Measurements from ENCODE around the gene TCF4.
A peak's percentile ranks its signal among the peaks of the same experiment; 100 is the strongest.

Gene TCF4

DNA sequence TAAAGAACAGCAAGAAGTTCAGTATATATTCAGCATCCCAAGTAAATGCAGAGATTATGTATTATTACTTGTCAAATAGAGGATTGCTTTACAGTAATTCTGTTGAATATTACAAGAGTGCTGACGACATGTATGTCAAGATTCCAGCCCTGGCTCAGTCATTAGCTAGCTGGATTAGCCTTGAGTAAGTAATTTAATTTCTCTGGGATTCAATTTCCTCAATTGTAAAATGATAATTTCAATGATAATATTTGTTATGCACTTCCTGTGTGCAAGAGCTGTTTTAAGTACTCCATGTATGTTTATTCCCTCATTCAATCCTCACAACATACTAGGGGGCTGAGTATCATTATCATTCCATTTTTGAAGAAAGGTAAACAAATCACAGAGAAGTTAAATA is 44.0 kb downstream of the TCF4 start:
- DNase-seq (ENCODE audit: low read depth in 2 of 2) = no peak

DNA sequence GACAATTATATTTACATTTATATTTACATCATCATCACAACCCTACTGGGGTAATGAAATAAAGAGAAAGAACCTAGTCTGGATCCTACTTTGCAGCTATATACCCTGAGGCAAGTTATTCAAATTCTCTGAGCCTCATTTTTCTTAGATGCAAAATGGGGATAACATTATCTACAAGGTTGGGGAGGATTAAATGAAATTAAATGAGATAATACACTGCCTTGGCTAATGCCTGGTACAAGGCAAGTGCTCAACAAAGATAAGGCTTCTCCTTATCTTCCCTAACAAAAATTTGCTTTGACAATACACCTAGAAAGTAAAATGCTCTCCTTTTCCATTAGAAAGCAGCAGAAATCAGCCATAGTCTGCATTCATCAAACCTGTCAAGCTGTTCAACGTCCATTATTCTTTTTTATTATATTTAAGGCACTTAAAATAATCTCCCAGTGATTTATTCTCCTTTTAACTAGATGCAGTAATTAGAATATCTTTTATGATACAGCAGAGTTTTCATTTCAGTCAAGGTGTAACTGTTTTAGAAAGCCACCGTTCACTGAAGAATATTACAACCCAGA is 44.8 kb downstream of the TCF4 start:
- no peak for DNase-seq (ENCODE audit: low read depth in 2 of 2)

DNA sequence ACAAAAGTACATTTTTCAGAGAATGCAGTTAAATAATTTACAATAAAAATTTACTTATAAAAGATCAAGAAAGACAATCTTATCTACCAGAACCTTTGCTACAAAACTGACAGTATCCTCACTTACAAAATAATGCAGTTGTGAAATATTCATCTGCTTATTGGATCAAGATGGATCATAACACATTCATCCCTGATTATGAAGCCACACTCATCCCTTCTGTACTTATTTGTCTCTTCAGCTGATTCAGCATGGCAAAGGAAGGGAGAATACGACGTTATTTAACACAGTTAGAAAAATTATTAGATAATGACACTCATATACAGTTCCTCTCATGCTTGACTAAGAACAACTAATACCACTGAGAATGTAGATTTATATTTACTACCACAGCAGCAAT is 46.4 kb downstream of the TCF4 start:
- DNase-seq (ENCODE audit: low read depth in 2 of 2) = no peak

DNA sequence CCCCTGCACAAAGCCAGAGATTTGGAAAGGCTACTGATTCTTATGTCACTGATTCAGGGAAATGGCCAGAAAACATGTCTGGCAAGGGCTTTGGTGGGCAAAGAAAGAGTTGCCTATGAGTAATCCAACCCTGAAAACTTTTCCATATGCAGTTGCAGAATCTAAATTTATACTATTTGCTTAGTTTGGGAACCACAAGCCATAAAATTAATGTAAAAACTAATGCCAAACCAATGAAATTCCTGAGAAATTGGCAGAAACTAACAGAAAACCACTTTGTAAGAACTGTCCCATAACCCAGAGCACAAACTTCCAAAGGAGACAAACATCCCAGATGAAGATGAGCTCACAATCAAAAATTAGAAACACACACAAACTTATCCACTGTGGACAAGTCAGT is 48.8 kb downstream of the TCF4 start:
- DNase-seq (ENCODE audit: low read depth in 2 of 2) = no peak

DNA sequence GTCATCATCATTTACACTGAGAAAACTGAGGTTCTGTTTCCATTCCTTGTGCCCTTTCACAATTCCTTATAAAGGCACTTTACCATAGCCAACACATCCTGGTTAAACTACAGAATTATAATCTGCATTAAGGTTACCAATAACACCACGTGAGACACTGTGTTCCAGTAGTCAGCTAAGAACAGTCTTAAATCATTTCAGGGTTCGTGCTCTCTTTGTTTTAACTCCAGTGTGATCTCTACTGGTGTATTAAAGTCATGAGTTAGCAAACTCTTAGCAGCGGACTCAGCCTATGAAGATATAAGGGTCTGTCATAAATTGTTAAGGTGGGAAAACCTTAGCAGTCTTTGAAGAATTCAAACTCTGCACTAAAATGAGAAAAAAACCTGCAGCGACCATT is 53.0 kb downstream of the TCF4 start:
- DNase-seq (ENCODE audit: low read depth in 2 of 2) = no peak

DNA sequence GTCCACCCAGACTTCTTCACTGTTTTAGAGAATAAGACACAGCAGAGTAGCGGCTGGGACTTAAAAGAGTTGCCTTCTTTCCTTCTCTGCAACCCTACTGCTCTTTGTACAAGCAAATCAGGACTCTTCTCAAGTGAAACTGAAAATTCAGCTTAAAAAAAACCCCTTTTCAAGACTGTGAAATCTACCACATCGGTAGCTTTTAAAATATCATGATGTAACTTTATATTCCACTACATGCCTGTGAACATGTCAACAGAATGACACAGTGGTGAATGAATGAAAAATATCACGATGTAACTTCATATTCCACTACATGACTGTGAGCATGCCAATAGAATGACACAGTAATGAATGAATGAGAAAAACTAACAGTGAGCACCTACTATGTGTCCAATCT is 53.4 kb downstream of the TCF4 start:
- DNase-seq (ENCODE audit: low read depth in 2 of 2) = no peak

DNA sequence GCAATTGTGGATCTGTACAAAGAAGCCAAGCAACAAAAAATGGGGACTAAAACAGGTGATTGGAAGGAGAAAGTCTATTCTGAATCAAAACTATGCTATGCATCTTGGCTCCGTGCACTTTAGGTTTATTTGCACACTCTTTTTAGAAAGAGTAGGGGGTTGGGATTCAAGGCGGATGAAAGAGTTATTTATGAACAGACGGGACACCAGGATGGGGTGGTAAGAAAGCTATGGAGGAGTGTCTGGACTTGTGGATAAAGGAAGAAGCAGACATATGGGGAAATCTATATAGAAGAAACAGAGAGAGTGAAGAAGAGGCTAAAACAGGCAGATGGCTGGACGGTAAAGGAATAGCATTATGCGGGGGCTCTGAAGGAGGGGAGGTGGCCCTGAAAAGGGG is 57.8 kb downstream of the TCF4 start:
- no peak for DNase-seq (ENCODE audit: low read depth in 2 of 2)

DNA sequence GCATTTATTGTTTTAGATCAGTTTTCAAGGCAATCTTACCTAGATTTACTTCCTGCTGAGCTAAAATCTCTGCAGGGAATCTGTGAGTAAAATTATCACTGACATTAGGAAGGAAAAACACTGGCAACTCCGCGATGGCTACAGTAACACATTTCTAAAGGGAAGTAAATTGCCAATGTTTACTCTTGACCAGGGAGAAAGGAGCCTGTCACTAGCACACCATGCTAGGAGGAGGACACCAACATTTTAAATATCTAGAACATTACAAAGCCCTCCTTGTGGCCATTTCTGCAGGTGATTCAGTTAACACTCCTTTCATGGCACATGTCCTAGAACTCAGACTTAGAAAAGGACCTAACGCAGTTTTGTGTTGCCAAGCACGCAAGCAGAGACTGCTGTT is 58.4 kb downstream of the TCF4 start:
- DNase-seq (ENCODE audit: low read depth in 2 of 2) = no peak

DNA sequence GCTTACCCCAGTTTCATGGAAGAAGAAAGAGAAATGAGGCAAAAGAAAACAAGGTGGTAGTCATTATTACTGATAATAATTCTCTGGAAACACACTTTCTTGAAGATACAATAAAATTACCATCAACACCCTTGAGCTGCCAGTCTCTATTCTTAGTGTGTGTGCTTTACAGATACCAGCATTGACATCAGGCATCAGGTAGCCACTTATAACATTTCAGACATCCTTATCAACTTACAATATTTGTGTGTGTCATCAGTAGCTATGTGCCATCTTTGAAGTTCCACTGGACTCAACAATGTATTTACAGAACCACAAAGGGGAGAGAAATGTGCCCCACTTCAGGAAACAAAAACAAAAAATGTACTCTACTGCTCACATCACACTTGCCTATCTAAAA is 62.1 kb downstream of the TCF4 start:
- DNase-seq (ENCODE audit: low read depth in 2 of 2) = no peak

DNA sequence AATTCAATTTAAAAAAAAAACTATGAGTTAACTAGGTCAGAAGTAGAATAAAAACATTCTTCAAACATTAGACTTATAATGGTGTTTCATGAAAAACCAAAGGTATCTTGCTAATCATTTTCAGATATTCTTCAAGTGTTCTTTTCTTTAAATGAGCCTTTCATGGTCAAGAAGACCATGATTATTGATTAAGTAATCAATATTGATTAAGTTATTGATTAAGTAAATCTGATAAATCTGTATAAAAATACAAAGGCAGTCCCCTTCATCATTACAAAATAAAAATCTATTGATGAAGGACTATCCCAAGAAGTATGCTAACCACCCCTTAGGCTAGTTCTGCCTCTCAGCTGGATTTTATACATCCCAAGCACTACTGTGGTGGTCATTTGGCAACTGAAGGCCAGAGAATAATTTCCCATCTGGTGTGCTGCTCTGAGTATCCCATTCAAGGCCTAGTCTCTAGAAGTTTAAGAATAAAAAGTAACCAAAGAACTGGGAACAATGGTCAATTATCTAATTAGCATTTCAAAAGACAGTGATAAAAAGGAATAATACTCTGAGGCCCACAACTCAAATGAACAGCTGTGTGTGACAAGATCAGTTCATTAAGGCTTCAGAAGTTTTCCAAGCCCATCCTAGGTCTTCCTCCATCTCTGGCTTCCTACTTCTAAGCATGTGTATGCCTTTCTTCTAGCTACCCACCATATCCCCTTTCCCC is 63.5 kb downstream of the TCF4 start:
- DNase-seq (ENCODE audit: low read depth in 2 of 2) = no peak

DNA sequence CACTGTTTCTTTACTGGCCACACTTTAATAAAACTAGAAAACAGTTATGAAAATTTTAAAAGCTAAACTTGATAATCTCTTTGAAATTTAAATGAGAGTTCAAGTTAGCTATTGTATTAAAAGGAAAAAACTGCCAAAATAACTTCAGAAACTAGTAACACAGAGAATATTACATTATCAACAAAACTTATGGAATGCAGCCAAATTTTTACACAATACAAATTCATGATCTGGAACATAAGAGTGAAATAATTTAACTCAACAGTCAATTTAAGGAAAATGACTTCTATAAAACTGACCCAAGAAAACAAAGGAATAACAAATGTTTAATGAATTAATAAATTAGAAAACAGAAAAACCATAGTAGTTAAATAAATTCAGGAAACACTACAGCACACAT is 65.0 kb downstream of the TCF4 start:
- no peak for DNase-seq (ENCODE audit: low read depth in 2 of 2)

DNA sequence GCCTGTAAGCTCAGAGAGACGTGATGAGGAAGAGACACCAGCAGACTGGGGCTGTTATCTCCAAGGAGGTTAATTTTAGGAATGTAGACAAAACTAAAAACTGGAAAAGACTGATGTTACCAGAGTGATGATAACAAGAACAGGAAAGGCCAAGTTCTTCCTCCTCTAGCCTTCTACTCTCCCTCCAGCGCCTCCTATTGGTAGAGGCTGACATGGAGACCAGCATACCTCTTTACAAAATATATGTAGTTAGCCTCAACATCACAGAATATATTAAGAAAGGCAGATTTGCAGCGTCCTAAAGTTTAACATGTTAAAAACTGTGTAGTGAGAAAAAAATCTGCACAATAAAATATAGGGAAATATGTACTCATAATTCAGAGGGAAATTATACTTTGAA is 66.0 kb downstream of the TCF4 start:
- peak in 1 of 2 donors; percentile 17 for DNase-seq (ENCODE audit: low read depth in 2 of 2)

DNA sequence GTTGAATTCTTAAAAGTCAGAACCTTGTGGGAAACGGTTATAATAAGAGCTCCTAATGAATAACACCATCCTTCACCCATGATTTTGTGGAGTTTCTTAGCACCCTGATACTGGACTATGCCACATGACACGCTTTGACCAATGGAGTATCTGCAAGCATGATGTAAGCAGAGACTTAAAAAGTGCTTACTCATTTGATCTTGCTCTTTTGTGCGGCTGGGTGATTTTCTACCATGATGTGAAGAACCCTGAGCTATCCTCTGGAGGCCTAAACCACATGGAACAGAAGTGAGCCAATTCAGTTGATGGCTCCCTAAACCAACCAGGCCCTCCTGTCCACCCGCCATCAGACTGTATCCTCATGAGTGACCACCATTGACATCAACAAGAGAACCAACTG is 70.9 kb downstream of the TCF4 start:
- no peak for DNase-seq (ENCODE audit: low read depth in 2 of 2)

DNA sequence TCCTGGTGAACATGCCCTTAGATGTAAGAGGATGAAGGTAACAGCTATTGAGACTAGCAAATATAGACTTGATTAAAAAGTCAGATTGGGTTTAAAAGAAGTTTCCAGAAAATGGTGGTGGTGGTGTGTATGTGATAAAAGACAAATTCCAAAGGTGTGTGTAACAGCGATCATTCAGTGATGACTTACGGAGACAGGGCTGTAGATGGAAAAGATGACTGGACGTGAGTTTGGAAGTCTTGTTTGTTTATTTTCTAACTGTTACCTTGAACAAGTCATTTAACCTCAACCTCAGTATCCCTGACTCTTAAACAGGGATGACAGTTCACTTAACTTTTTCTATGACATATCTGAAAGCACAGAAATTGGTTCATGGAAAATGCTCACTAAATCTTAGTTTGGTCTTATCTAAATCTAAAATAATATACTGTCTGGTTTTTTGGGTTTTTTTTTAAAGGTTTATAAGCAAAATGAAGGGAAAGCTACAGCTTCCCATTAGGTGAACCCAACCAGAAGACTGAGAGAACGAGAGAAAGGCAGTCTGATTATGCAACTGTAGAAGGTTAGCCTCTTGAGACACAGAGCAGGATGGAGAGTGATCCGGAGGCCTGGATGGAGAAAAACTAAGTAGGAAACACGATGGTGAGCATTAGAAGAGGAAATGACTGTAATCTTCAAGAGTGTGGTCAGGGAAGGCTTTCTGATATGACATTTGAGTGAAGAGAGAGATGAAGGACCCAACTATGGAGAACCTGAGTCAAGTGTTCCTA is 71.9 kb downstream of the TCF4 start:
- DNase-seq (ENCODE audit: low read depth in 2 of 2) = no peak

DNA sequence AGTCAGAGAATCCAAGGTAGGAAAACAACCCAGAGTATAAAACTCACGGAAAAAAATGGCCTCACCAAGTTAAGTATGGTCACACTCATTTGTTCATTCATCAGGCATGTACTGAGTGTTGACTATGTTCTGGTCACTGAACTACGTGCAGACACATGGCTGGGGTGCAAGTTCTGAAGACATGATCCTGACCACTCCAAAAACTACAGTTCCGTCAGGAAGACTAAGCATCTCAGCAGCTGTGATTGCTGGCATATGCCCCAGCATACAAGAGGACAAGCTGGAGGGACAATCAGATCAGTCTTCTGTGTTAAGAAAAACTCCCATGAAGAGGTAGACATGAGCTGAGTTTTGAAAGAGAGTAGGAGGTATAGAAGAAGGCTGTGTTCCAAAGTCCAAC is 72.8 kb downstream of the TCF4 start:
- DNase-seq (ENCODE audit: low read depth in 2 of 2) = no peak

DNA sequence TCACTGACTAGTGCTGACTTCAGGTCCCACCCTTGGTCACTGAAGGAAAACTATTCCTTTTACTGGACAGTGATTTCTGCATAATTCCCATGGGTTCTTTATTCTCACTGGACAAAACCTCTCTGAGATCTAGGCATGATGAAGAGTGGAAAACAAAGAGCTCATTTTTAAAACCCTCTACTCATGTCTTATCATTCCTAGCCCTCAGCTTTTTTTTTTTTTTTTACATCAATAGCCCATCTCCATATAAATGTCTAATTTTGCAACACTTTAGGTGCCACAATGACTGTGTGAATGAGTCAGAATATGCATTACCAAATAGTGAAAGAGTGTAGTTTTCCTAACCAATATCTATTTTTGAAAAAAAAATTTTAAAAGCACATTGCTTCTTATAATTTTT is 74.8 kb downstream of the TCF4 start:
- DNase-seq (ENCODE audit: low read depth in 2 of 2) = no peak

DNA sequence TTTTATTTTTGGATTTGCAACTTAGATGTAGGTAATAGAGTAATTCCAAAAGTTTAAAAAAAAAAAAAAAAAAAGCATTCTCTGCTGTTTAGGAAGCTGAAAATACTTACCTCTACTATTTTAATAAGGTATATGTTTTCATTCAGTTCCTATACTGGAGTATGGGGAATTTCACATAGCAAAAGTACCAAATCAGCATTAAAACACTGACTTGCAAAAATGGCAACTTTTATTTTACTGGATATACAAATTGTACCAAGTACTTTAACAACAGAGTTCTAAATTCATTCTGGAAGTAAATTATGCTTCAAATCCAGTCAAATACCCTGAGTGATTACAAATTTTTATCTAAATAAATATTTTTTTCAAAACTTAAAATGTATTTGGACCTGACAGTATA is 76.7 kb downstream of the TCF4 start:
- DNase-seq (ENCODE audit: low read depth in 2 of 2) = no peak

DNA sequence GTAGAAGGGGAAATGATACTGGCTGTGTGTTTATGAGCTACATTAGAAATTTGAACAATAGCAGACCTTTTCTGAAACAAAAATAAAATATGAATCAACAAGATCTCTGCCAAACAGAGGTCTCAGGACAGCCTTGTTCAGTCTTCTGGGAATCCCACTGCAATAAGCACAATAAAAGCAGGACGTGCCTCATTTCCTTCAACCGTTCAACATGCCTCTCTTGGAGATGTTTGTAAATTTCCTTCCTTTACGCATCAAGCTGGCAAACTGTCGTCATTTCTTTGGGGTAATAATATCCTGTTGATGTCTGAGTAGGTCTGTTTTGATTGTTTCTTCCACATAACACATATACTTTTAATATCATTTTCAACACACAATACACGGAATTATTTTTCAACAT is 77.2 kb downstream of the TCF4 start:
- DNase-seq (ENCODE audit: low read depth in 2 of 2) = no peak

DNA sequence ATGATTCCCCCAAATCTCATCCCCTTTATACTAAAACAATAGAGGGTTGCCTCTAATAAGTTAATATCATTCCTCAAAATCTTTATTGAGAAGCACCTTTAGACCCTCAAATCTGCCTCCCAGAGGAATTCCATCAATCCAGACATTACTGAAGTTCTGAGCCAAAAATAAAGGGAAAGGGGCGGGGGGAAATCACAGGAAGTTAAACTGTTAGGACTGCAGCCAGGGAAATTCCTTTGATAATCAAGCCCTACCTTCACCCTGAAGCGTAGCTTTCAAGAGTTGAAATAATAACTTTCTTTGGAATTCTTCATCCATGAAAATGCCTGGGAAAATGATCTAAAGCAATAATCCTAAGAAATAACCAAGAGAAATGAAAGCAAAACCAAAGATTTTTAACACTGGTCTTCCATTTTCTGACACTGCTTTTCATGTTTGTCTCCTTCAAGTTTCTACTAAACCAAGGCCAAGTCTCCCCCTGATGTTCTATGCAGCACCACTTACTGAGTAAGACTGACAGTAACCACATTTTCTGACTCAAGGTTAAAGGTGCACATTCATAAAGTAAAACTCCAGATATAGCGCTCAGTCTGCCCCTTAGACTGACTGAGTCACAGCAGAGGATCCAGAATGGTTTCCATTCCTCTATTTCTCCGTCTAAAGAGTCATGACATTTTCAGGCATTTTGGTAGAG is 78.2 kb downstream of the TCF4 start:
- DNase-seq (ENCODE audit: low read depth in 2 of 2) = no peak

DNA sequence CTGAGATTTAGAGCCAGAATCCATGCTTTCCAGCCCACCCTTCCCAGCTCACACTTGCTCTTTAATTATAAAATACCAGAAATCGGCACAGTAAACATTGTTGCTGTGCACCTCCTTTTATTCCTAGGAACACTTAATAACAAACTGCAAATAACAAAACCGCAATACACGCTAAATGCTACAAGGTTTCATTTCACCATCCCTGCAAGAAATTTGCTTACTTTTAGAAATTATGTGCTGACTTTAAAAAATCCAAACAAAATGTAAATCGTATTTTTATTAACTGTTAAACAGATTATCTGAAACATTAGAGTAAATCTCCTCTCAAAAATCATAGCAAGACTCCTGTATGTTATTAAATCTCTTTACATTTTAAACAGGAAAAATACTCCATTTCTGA is 79.3 kb downstream of the TCF4 start:
- DNase-seq (ENCODE audit: low read depth in 2 of 2) = no peak

DNA sequence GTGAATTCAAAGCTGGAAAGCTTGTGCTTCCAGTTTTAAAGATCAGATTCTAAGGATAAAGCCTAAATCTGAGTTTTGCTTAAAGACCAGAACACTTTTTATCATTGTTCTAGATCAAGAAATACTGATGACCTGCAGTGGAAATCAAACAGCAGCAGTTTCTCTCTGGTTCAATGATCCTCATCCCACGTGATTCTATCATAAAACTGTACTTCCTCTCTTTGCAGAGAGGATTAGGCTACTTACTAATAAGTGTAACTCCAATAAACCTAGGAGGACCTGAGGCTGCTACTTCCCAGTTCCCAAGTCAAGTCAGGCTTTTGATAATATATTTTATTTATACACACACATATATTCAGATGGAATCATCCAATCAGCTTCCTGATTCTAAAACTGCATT is 81.9 kb downstream of the TCF4 start:
- no peak for DNase-seq (ENCODE audit: low read depth in 2 of 2)

DNA sequence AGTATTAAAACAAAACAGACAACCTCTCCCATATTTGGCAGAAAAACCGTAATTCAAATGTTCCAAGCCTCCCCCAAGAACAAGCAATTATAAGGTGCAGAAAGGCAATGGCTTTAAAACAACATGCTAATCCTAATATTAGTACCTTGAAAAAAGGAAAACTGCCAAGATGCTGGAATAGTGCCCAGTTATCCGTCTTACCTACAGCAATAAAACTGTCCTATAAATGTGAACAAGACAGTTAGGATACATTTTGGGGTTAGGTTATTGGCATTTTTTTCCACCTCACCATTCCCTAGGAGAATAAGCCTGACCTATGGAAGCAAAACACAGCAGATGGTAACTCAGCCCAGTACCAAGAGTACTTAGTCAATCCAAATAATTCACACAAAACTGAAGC is 83.2 kb downstream of the TCF4 start:
- DNase-seq (ENCODE audit: low read depth in 2 of 2) = no peak
